DOHH2 (cell line): ENCODE measurements around the gene OGG1.

ENCODE experiments used
- H3F3A ChIP-seq: fragments of 200-600 bp; sonication (generic), shearing (Covaris generic); 2 replicates; pipeline ENCODE4 v1.6.0; 2016; ENCODE audit warnings: antibody characterized with exemption, mild to moderate bottlenecking; ENCODE audit not compliant: control insufficient read depth, insufficient read depth
- H3K27ac ChIP-seq: fragments of 200-600 bp; sonication (generic); 2 replicates; pipeline ENCODE4 v1.5.1; 2014; ENCODE audit warnings: low read depth, mild to moderate bottlenecking, low read length, moderate library complexity
- H3K27me3 ChIP-seq: fragments of 200-600 bp; sonication (generic); 2 replicates; pipeline ENCODE4 v1.6.1; 2014; ENCODE audit warnings: mild to moderate bottlenecking, low read length, mixed read lengths; ENCODE audit not compliant: control insufficient read depth
- H3K36me3 ChIP-seq: fragments of 200-600 bp; sonication (generic); 2 replicates; pipeline ENCODE4 v1.6.1; 2014; ENCODE audit warnings: mild to moderate bottlenecking, low read length, moderate library complexity, mixed read lengths; ENCODE audit not compliant: control insufficient read depth
- H3K4me1 ChIP-seq: fragments of 200-600 bp; sonication (generic); 2 replicates; pipeline ENCODE4 v1.6.1; 2014; ENCODE audit warnings: mild to moderate bottlenecking, low read length, mixed read lengths; ENCODE audit not compliant: control insufficient read depth
- H3K4me2 ChIP-seq: fragments of 200-600 bp; sonication (generic); 2 replicates; pipeline ENCODE4 v1.6.0; 2014; ENCODE audit warnings: mild to moderate bottlenecking, low read length, moderate library complexity
- H3K4me3 ChIP-seq: fragments of 200-600 bp; sonication (generic); 2 replicates; pipeline ENCODE4 v1.5.1; 2014; ENCODE audit warnings: mild to moderate bottlenecking, low read length, mixed read lengths
- H3K79me2 ChIP-seq: fragments of 200-600 bp; sonication (generic); 2 replicates; pipeline ENCODE4 v1.6.1; 2014; ENCODE audit warnings: mild to moderate bottlenecking, low read length, mixed read lengths; ENCODE audit not compliant: control insufficient read depth
- H3K9me2 ChIP-seq: fragments of 200-600 bp; sonication (generic); replicated peaks from 2 replicates; pipeline ENCODE4 v1.6.1; 2014; ENCODE audit warnings: mild to moderate bottlenecking, low read length, mixed read lengths; ENCODE audit not compliant: control insufficient read depth
- H3K9me3 ChIP-seq: fragments of 200-600 bp; sonication (generic); 2 replicates; pipeline ENCODE4 v1.6.1; 2014; ENCODE audit warnings: antibody characterized with exemption, low read length, mixed read lengths; ENCODE audit not compliant: control insufficient read depth, insufficient read depth
- H4K20me1 ChIP-seq: fragments of 200-600 bp; sonication (generic); 2 replicates; pipeline ENCODE4 v1.6.0; 2014; ENCODE audit warnings: low read depth, mild to moderate bottlenecking, antibody characterized with exemption, low read length, moderate library complexity; ENCODE audit not compliant: control insufficient read depth, insufficient read depth
- EZH2phosphoT487 ChIP-seq: fragments of 200-600 bp; sonication (generic); IDR thresholded peaks from 2 replicates; pipeline ENCODE4 v1.6.1; 2017; ENCODE audit warnings: borderline replicate concordance, mild to moderate bottlenecking, antibody characterized with exemption, low read length, moderate library complexity, mixed read lengths
- TF ChIP-seq, protein P1 (sequence below): fragments of 200-600 bp; sonication (generic); IDR thresholded peaks from one replicate; pipeline ENCODE4 v1.5.1; 2014; ENCODE audit warnings: antibody characterized with exemption, mild to moderate bottlenecking, low read depth, low read length; ENCODE audit not compliant: poor library complexity, severe bottlenecking

OGG1 gene

DNA sequence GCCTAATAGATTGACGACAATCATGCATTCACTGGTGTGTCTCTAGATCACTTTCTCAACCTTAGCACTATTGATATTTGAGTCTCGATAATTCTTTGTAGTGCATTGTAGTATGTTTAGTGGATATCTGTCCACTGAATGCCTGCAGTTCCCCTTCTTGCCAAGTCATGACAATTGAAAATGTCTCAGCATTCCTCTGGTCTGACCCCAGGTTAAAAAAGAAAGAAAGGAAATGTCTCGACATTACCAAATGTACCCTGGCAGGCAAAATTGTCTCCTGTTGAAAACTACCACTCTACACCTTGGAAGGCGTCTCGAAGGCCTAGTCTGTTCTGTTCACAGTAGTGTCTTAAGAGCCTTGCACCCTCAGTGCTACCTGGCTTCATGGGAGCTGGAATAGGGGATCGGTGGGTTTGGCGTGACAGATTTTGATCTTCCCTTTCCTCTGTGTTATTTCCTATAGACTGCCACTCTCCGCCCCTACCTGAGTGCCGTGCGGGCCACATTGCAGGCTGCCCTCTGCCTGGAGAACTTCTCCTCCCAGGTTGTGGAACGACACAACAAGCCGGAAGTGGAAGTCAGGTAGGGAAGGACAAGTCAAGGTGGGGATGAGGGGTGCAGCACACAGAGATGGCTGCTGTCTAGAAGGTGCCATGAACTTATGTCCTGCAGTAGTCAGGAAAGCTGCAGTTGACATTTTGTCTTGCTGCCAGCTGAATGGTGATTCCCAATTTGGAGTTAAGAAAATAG lies 47.6 kb downstream of the OGG1 start:
- H3K4me1 ChIP-seq, result peaks cover 27% of the 10 kb centered on the region
- no peak overlapping the region for H3K4me2 ChIP-seq
- no peaks in the 10 kb centered on the region for H3K9me2 ChIP-seq
- peaks cover 73% of the 10 kb centered on the region for H3K79me2 ChIP-seq
- peaks cover 88% of the 10 kb centered on the region for H3K36me3 ChIP-seq
- peaks cover 25% of the 10 kb centered on the region for H3F3A ChIP-seq
- no peaks in the 10 kb centered on the region for H3K9me3 ChIP-seq
- peaks cover 25% of the 10 kb centered on the region for H4K20me1 ChIP-seq
- no peak overlapping the region for H3K27ac ChIP-seq
- no peak overlapping the region for H3K4me3 ChIP-seq
- TF ChIP-seq, protein P1, sequence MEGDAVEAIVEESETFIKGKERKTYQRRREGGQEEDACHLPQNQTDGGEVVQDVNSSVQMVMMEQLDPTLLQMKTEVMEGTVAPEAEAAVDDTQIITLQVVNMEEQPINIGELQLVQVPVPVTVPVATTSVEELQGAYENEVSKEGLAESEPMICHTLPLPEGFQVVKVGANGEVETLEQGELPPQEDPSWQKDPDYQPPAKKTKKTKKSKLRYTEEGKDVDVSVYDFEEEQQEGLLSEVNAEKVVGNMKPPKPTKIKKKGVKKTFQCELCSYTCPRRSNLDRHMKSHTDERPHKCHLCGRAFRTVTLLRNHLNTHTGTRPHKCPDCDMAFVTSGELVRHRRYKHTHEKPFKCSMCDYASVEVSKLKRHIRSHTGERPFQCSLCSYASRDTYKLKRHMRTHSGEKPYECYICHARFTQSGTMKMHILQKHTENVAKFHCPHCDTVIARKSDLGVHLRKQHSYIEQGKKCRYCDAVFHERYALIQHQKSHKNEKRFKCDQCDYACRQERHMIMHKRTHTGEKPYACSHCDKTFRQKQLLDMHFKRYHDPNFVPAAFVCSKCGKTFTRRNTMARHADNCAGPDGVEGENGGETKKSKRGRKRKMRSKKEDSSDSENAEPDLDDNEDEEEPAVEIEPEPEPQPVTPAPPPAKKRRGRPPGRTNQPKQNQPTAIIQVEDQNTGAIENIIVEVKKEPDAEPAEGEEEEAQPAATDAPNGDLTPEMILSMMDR, result no peak
- TF ChIP-seq EZH2phosphoT487, result no peak
- no peaks in the 10 kb centered on the region for H3K27me3 ChIP-seq

DNA sequence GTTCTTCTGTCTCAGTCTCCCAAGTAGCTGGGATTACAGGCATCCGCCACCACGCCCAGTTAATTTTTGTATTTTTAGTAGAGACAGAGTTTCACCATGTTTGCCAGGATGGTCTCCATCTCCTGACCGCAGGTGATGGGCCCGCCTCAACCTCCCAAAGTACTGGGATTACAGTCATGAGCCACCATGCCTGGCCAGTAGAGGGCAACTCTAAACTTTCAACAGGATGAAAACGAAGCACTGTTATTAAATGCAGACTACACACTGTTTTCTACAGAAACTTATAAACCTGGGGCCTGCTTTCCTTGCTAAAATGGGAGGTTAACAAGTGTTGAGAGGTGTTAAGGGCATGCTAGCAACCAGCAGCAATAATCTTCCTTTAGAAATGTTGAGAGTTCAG lies 50.8 kb downstream of the OGG1 start:
- Histone ChIP-seq H3F3A (peaks cover 11% of the 10 kb centered on the region), H3K4me3 (no peak overlapping the region), H3K9me2 (no peaks in the 10 kb centered on the region), H3K79me2 (peaks cover 44% of the 10 kb centered on the region), H3K36me3 (peaks cover 92% of the 10 kb centered on the region), H3K27me3 (no peaks in the 10 kb centered on the region), H3K9me3 (no peaks in the 10 kb centered on the region), H3K4me2 (no peak overlapping the region), H4K20me1 (peaks cover 14% of the 10 kb centered on the region), H3K4me1 (peaks cover 9% of the 10 kb centered on the region), H3K27ac (no peak overlapping the region)
- TF ChIP-seq, protein P1, result peak; percentile 44
- no peak for TF ChIP-seq EZH2phosphoT487

DNA sequence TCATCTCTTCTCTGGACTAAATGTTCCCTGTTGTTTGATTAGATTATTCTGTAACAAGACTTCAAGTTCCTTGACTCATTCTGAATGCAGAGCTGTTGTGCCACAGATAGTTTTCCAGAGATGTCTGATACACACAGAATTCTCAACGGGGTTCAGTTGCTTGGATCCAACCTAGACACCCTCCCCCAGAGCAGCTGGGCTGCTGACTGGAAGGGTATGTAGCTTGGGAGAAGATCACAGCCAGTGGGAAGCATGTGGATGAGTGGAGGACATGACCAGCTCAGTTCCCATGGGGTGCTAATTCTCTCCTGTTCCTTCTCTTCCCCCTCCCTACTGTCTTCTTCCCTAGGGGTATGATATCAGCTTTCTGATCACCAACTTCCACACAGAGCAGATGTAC lies 53.7 kb downstream of the OGG1 start:
- Histone ChIP-seq H3K36me3 (peaks cover 88% of the 10 kb centered on the region), H3K4me3 (no peak overlapping the region), H3F3A (peaks cover 20% of the 10 kb centered on the region)

More for the DNA sequence above, 53.7 kb downstream of the OGG1 start:
- Histone ChIP-seq H3K9me3 (no peaks in the 10 kb centered on the region), H3K27ac (no peak overlapping the region), H3K27me3 (no peaks in the 10 kb centered on the region), H3K4me1 (peaks cover 8% of the 10 kb centered on the region), H3K4me2 (no peak overlapping the region), H3K9me2 (no peaks in the 10 kb centered on the region), H3K79me2 (peaks cover 16% of the 10 kb centered on the region), H4K20me1 (no peaks in the 10 kb centered on the region)
- TF ChIP-seq EZH2phosphoT487, result no peak
- TF ChIP-seq, protein P1, result no peak
